Skin epidermis (tissue), 12 donors: ENCODE data around the gene GPD2.
"Not testable (repeated sequence)": the region's sequence is repeated elsewhere in the genome, so short reads cannot be mapped to it uniquely, and the experiment has no call there.

Experiments
- H3K27ac ChIP-seq, 21 experiments: fragments of 200-600 bp; sonication (generic) in 11 of 21; one replicate each; pipeline ENCODE4 v1.5.0; 2020; ENCODE audit warnings: mild to moderate bottlenecking in 3 of 21, inconsistent platforms in 2 of 21, moderate library complexity in 2 of 21
- H3K4me3 ChIP-seq, 7 experiments: fragments of 200-600 bp; sonication (generic) in 2 of 7; one replicate each; pipeline ENCODE4 v1.5.0; 2020; ENCODE audit warnings: inconsistent platforms in 2 of 7, mild to moderate bottlenecking in 2 of 7, moderate library complexity in 1 of 7

The GPD2 gene

GRCh38 chr2:156565066-156565710 lies 129.0 kb downstream of the GPD2 start:
- no peak overlapping the region for H3K4me3 ChIP-seq
- H3K27ac ChIP-seq = no peak overlapping the region

DNA sequence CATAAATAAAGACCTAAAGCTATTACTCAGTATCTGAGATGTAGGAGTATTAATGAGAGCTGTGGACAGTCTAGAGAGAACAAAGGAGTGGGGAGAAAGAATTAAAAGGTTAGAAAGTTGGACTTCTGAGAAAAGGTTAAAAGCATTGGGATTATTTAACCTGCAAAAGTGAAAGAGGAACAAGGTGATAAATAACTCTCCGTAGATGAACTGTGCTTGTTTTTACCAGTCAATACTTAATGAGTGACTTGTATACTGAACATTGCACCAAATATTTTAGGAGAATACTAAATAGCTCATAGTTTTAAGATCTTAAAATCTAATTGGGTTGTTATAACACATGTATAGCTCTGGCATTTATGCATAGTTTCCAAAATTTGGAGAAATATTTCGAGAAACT lies 137.5 kb downstream of the GPD2 start:
- no peak overlapping the region for H3K4me3 ChIP-seq
- H3K27ac ChIP-seq = no peak overlapping the region

DNA sequence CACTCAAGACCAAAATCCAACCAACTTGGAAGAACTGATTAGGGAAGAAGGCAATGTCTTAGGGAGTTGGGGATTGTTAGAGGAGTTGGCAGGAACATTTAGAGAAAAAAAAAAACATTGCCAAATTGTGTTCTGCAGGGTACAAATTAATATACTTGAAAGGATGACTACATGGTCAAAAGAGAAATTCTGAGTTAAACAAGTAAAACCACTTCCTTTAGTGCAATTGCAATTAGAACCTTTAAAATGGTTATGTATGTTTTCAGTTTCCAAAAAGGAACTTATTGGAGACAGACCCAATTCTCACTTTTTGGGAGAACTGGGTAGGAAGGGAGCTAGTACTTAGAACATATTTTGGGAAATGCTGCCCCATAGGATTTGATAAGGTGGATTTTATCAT lies 137.9 kb downstream of the GPD2 start:
- H3K4me3 ChIP-seq = no peak overlapping the region
- H3K27ac ChIP-seq = no peak overlapping the region

GRCh38 chr2:156576005-156576404 lies 139.8 kb downstream of the GPD2 start:
- H3K4me3 ChIP-seq = no peak overlapping the region
- H3K27ac ChIP-seq = no peak overlapping the region

DNA sequence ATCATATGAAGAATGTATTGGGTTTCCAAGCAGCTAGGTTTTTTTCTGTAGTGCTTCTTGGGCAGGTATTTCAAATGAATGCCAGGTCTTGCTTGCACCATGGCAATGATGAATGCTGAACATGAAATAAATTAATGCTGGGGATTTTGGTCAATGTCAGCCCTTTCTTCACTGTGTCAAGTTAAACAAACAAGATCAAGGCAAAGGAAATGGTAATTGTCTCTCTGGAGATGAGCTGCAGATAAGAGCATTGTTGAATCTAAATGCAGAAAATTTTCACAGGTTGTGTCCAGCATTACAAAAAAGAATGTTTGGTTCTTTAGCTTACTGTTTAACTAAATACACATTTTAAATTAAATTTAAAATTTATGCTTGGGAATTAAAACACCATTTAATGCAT lies 144.3 kb downstream of the GPD2 start:
- H3K4me3 ChIP-seq = no peak overlapping the region
- no peak overlapping the region for H3K27ac ChIP-seq

- H3K27ac ChIP-seq = no peak overlapping the region
- no peak overlapping the region for H3K4me3 ChIP-seq
These were observed 145.1 kb downstream of the GPD2 start for GRCh38 chr2:156581280-156581679.

- no peak overlapping the region for H3K27ac ChIP-seq
These were observed 149.3 kb downstream of the GPD2 start for GRCh38 chr2:156585457-156585856.

GRCh38 chr2:156586621-156587020 lies 150.4 kb downstream of the GPD2 start:
- Histone ChIP-seq H3K27ac (no peak overlapping the region), H3K4me3 (no peak overlapping the region)

More at GRCh38 chr2:156585457-156585856, 149.3 kb downstream of the GPD2 start:
- no peak overlapping the region for H3K4me3 ChIP-seq

DNA sequence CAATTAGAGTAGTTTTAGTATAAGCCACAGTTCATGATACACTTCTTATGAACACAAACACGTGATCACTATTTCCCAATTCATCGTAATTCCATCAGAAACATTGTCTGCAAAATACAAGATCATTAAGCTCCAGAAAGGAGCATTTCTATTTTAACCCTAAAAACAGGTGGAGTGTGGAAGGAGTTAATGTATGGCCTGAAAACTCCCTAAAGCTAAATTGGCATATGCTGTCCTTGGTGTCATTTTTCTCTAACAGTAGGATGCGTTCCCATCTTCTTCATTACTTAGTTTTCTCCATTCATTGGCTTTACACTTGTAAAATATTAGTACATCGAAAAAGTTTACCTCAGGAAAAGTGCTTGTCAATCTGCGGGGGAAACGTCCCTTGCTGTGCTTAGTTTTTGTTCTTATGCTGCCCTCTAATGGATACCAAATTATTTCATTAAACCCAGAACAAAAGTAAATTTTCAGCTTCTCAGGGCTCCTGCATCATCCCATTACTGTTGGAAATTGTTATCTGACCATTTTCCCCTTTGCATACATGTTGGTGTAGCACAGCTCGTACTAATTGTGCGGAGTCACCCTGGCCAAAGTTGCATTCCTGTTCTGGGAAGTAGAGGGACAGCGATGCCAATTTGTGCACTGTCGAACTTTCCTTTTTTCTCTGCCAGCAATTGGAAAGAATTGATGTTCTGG lies 153.4 kb downstream of the GPD2 start:
- Histone ChIP-seq H3K27ac (no peak overlapping the region), H3K4me3 (no peak overlapping the region)

DNA sequence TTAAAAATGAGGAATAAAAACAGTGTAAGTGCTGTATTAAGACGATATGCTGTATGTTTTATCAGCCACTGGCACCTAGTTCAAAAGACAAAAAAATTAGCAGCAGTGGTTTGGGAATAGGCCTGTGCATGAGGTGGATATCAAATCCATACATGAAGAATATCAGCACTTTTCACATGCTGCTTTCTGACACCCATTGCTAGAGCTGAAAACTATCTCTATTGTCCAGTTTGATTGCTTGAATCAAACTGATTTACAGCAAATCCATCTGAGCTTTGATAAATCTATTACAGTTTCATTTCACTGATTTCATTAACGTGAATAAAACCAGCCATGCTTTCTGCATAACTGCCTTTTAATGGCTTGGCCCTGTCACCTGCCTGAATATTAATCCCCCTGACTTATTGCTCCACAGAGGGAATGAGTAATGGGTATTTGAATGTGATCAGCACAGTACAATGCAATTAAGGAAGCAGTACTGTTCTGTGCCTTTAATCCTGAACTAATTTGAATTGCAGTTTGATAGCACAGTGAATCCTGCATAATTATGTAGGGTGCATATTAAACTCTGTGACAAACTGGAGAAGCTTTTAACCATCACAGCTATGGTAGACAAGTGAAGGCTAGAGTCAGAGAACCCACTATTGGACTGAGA lies 154.0 kb downstream of the GPD2 start:
- no peak overlapping the region for H3K4me3 ChIP-seq
- no peak overlapping the region for H3K27ac ChIP-seq

- Histone ChIP-seq H3K27ac (no peak overlapping the region), H3K4me3 (no peak overlapping the region)
These were observed 156.8 kb downstream of the GPD2 start for GRCh38 chr2:156592809-156593593.

DNA sequence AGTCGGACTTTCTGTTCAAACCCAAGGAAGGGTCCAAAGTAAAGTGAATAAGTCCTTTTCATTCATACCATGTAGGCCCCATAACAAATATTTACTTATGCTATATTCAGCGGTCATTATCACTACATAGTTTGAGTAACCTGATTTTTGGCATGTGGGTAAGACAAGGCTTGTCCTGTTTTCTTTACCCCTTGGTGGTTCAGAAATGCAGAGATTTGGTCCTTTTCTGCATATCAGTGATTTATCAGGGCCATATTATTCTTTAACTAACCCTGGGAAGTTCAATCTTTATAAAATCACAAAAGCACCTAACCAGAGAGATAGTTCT lies 157.4 kb downstream of the GPD2 start:
- no peak overlapping the region for H3K27ac ChIP-seq

GRCh38 chr2:156598563-156598962 lies 162.4 kb downstream of the GPD2 start:
- H3K4me3 ChIP-seq = no peak overlapping the region
- H3K27ac ChIP-seq = no peak overlapping the region

More for the DNA sequence above, 157.4 kb downstream of the GPD2 start:
- H3K4me3 ChIP-seq = no peak overlapping the region

- H3K4me3 ChIP-seq = no peak overlapping the region
These were observed 164.0 kb downstream of the GPD2 start for GRCh38 chr2:156600196-156600595.

DNA sequence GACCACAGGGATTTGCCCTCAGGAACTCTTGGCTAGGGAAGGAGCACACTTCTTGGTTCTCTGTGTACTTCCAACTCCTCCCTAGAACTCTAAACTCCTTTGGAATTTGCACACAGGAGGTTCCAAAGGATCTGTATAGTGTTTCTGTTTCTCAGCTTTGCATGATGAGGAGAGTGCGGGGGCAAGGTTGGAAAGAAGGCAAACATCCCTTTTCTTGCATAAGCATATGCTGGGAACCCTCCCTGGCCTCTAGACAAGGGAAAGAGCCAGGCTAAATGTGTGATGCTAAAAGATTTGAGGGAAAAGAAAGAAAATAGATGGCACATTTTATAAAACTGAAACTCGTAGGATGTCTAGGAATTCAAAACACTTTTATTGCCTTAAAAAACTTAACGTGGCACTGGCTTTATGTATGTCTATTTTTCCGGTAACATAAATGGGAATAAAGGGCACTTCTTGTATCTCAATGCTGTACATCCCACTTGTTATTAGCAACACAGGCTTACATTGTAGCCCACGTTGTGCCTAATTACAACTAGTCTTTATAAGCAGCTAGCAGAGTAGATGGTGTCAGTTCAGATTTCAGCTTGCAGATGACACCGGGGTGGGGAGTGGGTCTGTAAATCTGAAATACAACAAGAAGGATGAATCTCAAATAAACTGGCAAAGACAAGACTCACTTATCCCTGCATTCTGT lies 165.8 kb downstream of the GPD2 start:
- no peak overlapping the region for H3K27ac ChIP-seq
- no peak overlapping the region for H3K4me3 ChIP-seq

More at GRCh38 chr2:156600196-156600595, 164.0 kb downstream of the GPD2 start:
- H3K27ac ChIP-seq = no peak overlapping the region

DNA sequence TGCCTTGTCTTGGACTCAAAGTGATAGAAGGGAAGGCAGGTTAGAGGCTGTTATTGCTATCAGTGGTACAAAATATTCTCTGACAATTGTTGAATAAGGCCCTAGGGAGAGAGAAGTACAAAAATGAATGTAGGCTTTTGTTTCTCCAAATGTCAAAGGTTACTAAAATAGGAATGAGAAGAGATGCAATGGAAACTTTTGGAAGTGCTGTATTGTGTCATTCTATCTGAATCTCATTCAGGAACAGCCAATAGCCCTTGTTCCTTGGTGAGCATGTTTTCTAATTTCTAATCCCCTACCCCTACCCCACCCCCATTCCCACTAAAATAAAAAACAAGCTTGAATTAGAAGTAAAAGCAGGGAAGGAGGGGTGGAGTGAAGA lies 166.4 kb downstream of the GPD2 start:
- no peak overlapping the region for H3K4me3 ChIP-seq
- no peak overlapping the region for H3K27ac ChIP-seq

DNA sequence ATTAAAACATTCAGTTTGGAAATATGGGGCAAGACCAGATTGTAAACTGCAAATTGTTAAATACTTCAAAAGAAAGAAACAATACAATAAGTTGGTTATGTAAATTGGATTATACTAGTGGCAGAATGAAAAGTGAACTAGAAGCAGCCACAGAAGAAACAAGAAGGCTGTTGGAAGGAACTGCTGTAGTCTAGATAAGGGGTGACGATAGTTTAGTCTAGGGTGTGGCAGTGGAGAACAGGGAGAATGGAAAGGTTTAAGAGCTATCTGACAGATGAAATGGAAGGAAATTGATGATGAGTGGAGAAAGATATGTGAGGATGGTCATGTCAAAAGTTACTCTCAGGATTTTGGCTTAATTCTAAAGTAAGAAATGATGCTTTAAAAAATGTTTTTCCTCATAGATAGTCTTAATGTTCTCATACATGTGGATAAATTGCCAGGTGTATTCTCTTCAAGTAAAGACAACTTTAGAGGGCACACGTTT lies 179.7 kb downstream of the GPD2 start:
- no peak overlapping the region for H3K27ac ChIP-seq
- H3K4me3 ChIP-seq = no peak overlapping the region

GRCh38 chr2:156618071-156618470 lies 181.9 kb downstream of the GPD2 start:
- H3K4me3 ChIP-seq = not testable (repeated sequence)

GRCh38 chr2:156619021-156619539 lies 182.9 kb downstream of the GPD2 start:
- H3K4me3 ChIP-seq = no peak overlapping the region

More at GRCh38 chr2:156618071-156618470, 181.9 kb downstream of the GPD2 start:
- H3K27ac ChIP-seq = not testable (repeated sequence)

More at GRCh38 chr2:156619021-156619539, 182.9 kb downstream of the GPD2 start:
- no peak overlapping the region for H3K27ac ChIP-seq
